ENCODE results near the gene HOXA3. TPM values are rescaled to one million over a fixed set of nuclear protein-coding genes. Genes with fewer than 3 reads are reported as not detected.

Gene HOXA3
- total and polyA plus RNA-seq, 2 of the 13 experiments (the other 11 are each of a cell fraction or from before 2014, with no cell fraction given), result 2.9 to 4.6 TPM

GRCh38 chr7:27122077-27122910 lies 30.1 kb downstream of the HOXA3 start (continued):
- TF ChIP-seq FOXM1 (CRISPR knock-in tag; IDR thresholded peaks at IDR 0.05) (no peak), TAF15 (IDR thresholded peaks at IDR 0.05; ENCODE audit: low read depth, low read length, poor library complexity, severe bottlenecking) (no peak), ZNF598 (CRISPR knock-in tag; IDR thresholded peaks at IDR 0.05; ENCODE audit: borderline replicate concordance) (no peak), ZNF724P (CRISPR knock-in tag; IDR thresholded peaks at IDR 0.05; ENCODE audit: borderline replicate concordance) (no peak), ZNF407 (CRISPR knock-in tag; IDR thresholded peaks at IDR 0.05; ENCODE audit: not compliant biosample characterization) (no peak), ZNF672 (CRISPR knock-in tag; IDR thresholded peaks at IDR 0.05) (no peak), STAG1 (CRISPR knock-in tag; IDR thresholded peaks at IDR 0.05) (peak; percentile 9; the same call in 1 of the 2 replicates), REL (CRISPR knock-in tag; conservative IDR thresholded peaks at IDR 0.05) (no peak), GATAD1 (CRISPR knock-in tag; IDR thresholded peaks at IDR 0.05) (no peak), MTA3 (CRISPR knock-in tag; IDR thresholded peaks at IDR 0.05) (no peak), FOSL2 (CRISPR knock-in tag; IDR thresholded peaks at IDR 0.05) (peak; percentile 41; the same call in 1 of the 2 replicates), ZNF766 (CRISPR knock-in tag; IDR thresholded peaks at IDR 0.05; ENCODE audit: borderline replicate concordance) (no peak; the same call in 1 of the 2 replicates), HMGA1 (CRISPR knock-in tag; conservative IDR thresholded peaks at IDR 0.05) (no peak), ZNF549 (CRISPR knock-in tag; IDR thresholded peaks at IDR 0.05) (no peak), ZBTB42 (CRISPR knock-in tag; IDR thresholded peaks at IDR 0.05) (no peak), ZBTB1 (CRISPR knock-in tag; IDR thresholded peaks at IDR 0.05; ENCODE audit: borderline replicate concordance) (no peak), TMF1 (CRISPR knock-in tag; IDR thresholded peaks at IDR 0.05; ENCODE audit: low read depth) (no peak), RFX1 (IDR thresholded peaks at IDR 0.05) (no peak), ZNF235 (CRISPR knock-in tag; IDR thresholded peaks at IDR 0.05; ENCODE audit: borderline replicate concordance) (no peak), MAF1 (CRISPR knock-in tag; IDR thresholded peaks at IDR 0.05; ENCODE audit: borderline replicate concordance) (no peak), ZMYM2 (CRISPR knock-in tag; IDR thresholded peaks at IDR 0.05) (peak; percentile 67; the same call in 1 of the 2 replicates)
- TF ChIP-seq, protein P1, sequence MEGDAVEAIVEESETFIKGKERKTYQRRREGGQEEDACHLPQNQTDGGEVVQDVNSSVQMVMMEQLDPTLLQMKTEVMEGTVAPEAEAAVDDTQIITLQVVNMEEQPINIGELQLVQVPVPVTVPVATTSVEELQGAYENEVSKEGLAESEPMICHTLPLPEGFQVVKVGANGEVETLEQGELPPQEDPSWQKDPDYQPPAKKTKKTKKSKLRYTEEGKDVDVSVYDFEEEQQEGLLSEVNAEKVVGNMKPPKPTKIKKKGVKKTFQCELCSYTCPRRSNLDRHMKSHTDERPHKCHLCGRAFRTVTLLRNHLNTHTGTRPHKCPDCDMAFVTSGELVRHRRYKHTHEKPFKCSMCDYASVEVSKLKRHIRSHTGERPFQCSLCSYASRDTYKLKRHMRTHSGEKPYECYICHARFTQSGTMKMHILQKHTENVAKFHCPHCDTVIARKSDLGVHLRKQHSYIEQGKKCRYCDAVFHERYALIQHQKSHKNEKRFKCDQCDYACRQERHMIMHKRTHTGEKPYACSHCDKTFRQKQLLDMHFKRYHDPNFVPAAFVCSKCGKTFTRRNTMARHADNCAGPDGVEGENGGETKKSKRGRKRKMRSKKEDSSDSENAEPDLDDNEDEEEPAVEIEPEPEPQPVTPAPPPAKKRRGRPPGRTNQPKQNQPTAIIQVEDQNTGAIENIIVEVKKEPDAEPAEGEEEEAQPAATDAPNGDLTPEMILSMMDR (CRISPR knock-in tag; IDR thresholded peaks at IDR 0.05), result no peak

Data from HepG2 (cell line).